A549 (cell line): Measurements from ENCODE around the gene ANO6. TPM values are rescaled to one million over a fixed set of nuclear protein-coding genes. Genes with fewer than 3 reads are reported as not detected.

ENCODE experiments used
- ATAC-seq, 2 experiments: fragments of 200-7000 bp in 1 of 2; fragments of >200 bp in 1 of 2; cut with Nextera tagmentation in 1 of 2; cut with Tn5 transposase in 1 of 2; 3 replicates each; pipeline versions ENCODE4 v1.8.0 to v1.9.1; 2018 to 2020; ENCODE audit warnings: mild to moderate bottlenecking in 1 of 2, moderate library complexity in 1 of 2
- CTCF ChIA-PET: fragments of 300-600 bp; sonication (Branson Sonifier 250); formaldehyde crosslinking; extraction: SDS; loops from one replicate; lab custom pipeline; 2021; ENCODE audit warnings: antibody characterized with exemption, inconsistent platforms; lab: Yijun Ruan, JAX
- POLR2A ChIA-PET: fragments of 350-600 bp; formaldehyde crosslinking; extraction: SDS; loops from one replicate; lab custom pipeline; 2021; ENCODE audit warnings: antibody characterized with exemption, inconsistent platforms; lab: Yijun Ruan, JAX
- DNase-seq, 2 experiments: peaks; one replicate each; pipeline versions ENCODE4 v3.0.0 to v3.0.0-alpha.2; 2011 to 2016; ENCODE audit warnings: low read depth in 1 of 2, low spot score in 1 of 2
- FAIRE-seq: peaks from 2 replicates; lab custom pipeline; 2011; peaks lifted over from hg19 to GRCh38; lab: Jason Lieb, UNC
- H3K27ac ChIP-seq, 2 experiments: fragments of >200 bp; sonication (Bioruptor Twin); formaldehyde crosslinking; 3 replicates each; pipeline ENCODE4 v1.5.1; 2016 to 2017
- H3K4me1 ChIP-seq: fragments of >200 bp; sonication (Bioruptor Twin); formaldehyde crosslinking; 3 replicates; pipeline ENCODE4 v1.6.1; 2016
- H3K4me2 ChIP-seq: fragments of >200 bp; sonication (Bioruptor Twin); formaldehyde crosslinking; 3 replicates; pipeline ENCODE4 v1.6.1; 2016
- H3K4me3 ChIP-seq: fragments of >200 bp; sonication (Bioruptor Twin); formaldehyde crosslinking; 3 replicates; pipeline ENCODE4 v1.5.1; 2016
- H3K9me3 ChIP-seq: fragments of >200 bp; sonication (Bioruptor Twin); formaldehyde crosslinking; 3 replicates; pipeline ENCODE4 v1.6.1; 2016
- ATOH8 ChIP-seq: fragments of 250-450 bp; sonication (Bioruptor Pico); IDR thresholded peaks from 2 replicates; pipeline ENCODE4 v1.5.0; 2020; ENCODE audit warnings: low read depth, mild to moderate bottlenecking, moderate library complexity
- BHLHE40 ChIP-seq: IDR thresholded peaks from 2 replicates; pipeline ENCODE4 v1.6.1; 2012; ENCODE audit warnings: low read depth, low read length, inconsistent platforms
- CBX2 ChIP-seq: fragments of 200-600 bp; sonication (generic); IDR thresholded peaks from 2 replicates; pipeline ENCODE4 v1.6.1; 2016; ENCODE audit warnings: low read depth, mild to moderate bottlenecking, borderline replicate concordance
- CHD2 ChIP-seq: fragments of 150-350 bp; IDR thresholded peaks from 2 replicates; pipeline ENCODE4 v1.6.1; 2014; ENCODE audit warnings: low read length; ENCODE audit not compliant: partially characterized antibody
- CTCF ChIP-seq: fragments of >200 bp; sonication (Bioruptor Twin); formaldehyde crosslinking; IDR thresholded peaks from 3 replicates; pipeline ENCODE4 v1.5.1; 2016
- E2F6 ChIP-seq: IDR thresholded peaks from 2 replicates; pipeline ENCODE4 v1.6.1; 2012; ENCODE audit warnings: low read depth, borderline replicate concordance
- EHF ChIP-seq: fragments of 250-450 bp; sonication (Bioruptor Pico); IDR thresholded peaks from 2 replicates; pipeline ENCODE4 v1.5.0; 2020; ENCODE audit warnings: mild to moderate bottlenecking
- ELK1 ChIP-seq: fragments of 150-350 bp; IDR thresholded peaks from 2 replicates; pipeline ENCODE4 v1.6.1; 2014; ENCODE audit warnings: low read depth, mild to moderate bottlenecking, low read length
- EP300 ChIP-seq, 2 experiments: fragments of >200 bp; sonication (Bioruptor Twin); formaldehyde crosslinking; IDR thresholded peaks; 2 replicates in 1 of 2; 3 replicates in 1 of 2; pipeline ENCODE4 v1.6.1; 2016 to 2017
- HEYL ChIP-seq: fragments of 250-450 bp; sonication (Bioruptor Pico); IDR thresholded peaks from 2 replicates; pipeline ENCODE4 v1.8.0; 2021; ENCODE audit warnings: mild to moderate bottlenecking, moderate library complexity
- MAFK ChIP-seq: fragments of 450-650 bp; IDR thresholded peaks from 2 replicates; pipeline ENCODE4 v1.6.1; 2014; ENCODE audit not compliant: partially characterized antibody
- MAZ ChIP-seq: fragments of 150-350 bp; IDR thresholded peaks from 2 replicates; pipeline ENCODE4 v1.6.1; 2014; ENCODE audit warnings: antibody characterized with exemption, low read depth, low read length, borderline replicate concordance
- MYC ChIP-seq: IDR thresholded peaks from 2 replicates; pipeline ENCODE4 v1.6.1; 2012; ENCODE audit warnings: mild to moderate bottlenecking, inconsistent platforms, low read length, improper control_type of control experiment, borderline replicate concordance
- NFE2L2 ChIP-seq: fragments of 150-350 bp; conservative IDR thresholded peaks from 2 replicates; pipeline ENCODE4 v1.6.1; 2014; ENCODE audit warnings: low read length
- NR3C1 ChIP-seq: fragments of >200 bp; sonication (Bioruptor Twin); formaldehyde crosslinking; IDR thresholded peaks from 3 replicates; pipeline ENCODE4 v1.6.1; 2017
- PBX3 ChIP-seq: IDR thresholded peaks from 2 replicates; pipeline ENCODE4 v1.6.1; 2012
- POLR2A ChIP-seq: IDR thresholded peaks from 2 replicates; pipeline ENCODE4 v1.6.1; 2012; ENCODE audit warnings: mild to moderate bottlenecking, low read length
- RARB ChIP-seq: fragments of 250-450 bp; sonication (Bioruptor Pico); IDR thresholded peaks from 2 replicates; pipeline ENCODE4 v1.8.0; 2021; ENCODE audit warnings: mild to moderate bottlenecking, moderate library complexity
- RNF2 ChIP-seq: fragments of 200-600 bp; sonication (generic); IDR thresholded peaks from 2 replicates; pipeline ENCODE4 v1.6.1; 2016; ENCODE audit warnings: low read depth, mild to moderate bottlenecking, antibody characterized with exemption, moderate library complexity, borderline replicate concordance
- SMC3 ChIP-seq: fragments of >200 bp; sonication (Bioruptor Twin); formaldehyde crosslinking; IDR thresholded peaks from 3 replicates; pipeline ENCODE4 v1.6.1; 2018; ENCODE audit warnings: inconsistent platforms
- TFCP2L1 ChIP-seq: fragments of 250-450 bp; sonication (Bioruptor Pico); IDR thresholded peaks from 2 replicates; pipeline ENCODE4 v1.5.0; 2021; ENCODE audit warnings: mild to moderate bottlenecking
- ZFP36 ChIP-seq: fragments of 450-650 bp; IDR thresholded peaks from 2 replicates; pipeline ENCODE4 v1.6.1; 2014; ENCODE audit warnings: borderline replicate concordance; ENCODE audit not compliant: partially characterized antibody
- WGBS: methylation state at CpG from one replicate; pipeline ENCODE4 v1.1.6; 2017; ENCODE audit errors: missing lambda C conversion rate; 5-methylcytosine and 5-hydroxymethylcytosine counted together
- polyA plus RNA-seq, 4 experiments: library from polyadenylated mRNA; depleted of rRNA in 3 of 4; stranded (reverse); fragments of >200 nt; fragmentation: RNase III in 1 of 4; extraction: RNeasy Plus Mini Kit Qiagen cat#74134 plus additional on column Dnase treatment in 1 of 4; gene quantifications; 2 replicates in 3 of 4; 3 replicates in 1 of 4; pipeline ENCODE4 v1.2.3, GENCODE V29; 2011 to 2017

ANO6 gene
- polyA plus RNA-seq, 2 of the 4 experiments (the other 2 are of a cell fraction): 41.7 to 80.0 TPM

- 89% methylated on average over 1 of the region's 1 CpG for WGBS
- ChIA-PET CTCF (interaction anchor here (0.8 to 1.4 kb wide), 2 partner anchors 123 to 155 kb away, joined by 3 read pairs; partner anchors contain the start of gene ANO6), POLR2A (no interaction called here)
- Histone ChIP-seq H3K27ac (no peak overlapping the region), H3K4me2 (no peak overlapping the region), H3K9me3 (no peaks in the 10 kb centered on the region)
- no peak for ATAC-seq
- TF ChIP-seq RNF2: no peak
- TF ChIP-seq NFE2L2: no peak
- TF ChIP-seq CTCF: no peak
- no peak for TF ChIP-seq POLR2A
- TF ChIP-seq EHF (CRISPR knock-in tag): no peak
- TF ChIP-seq MAZ: no peak
- no peak for TF ChIP-seq TFCP2L1 (CRISPR knock-in tag)
- TF ChIP-seq PBX3: no peak
- TF ChIP-seq ELK1: no peak
- TF ChIP-seq ATOH8 (CRISPR knock-in tag): no peak
- no peak for TF ChIP-seq SMC3
- no peak for TF ChIP-seq NR3C1
- TF ChIP-seq CBX2: no peak
- no peak for TF ChIP-seq HEYL (CRISPR knock-in tag)
- no peak for TF ChIP-seq CHD2
- TF ChIP-seq ZFP36: no peak
- TF ChIP-seq BHLHE40: no peak
- TF ChIP-seq EP300 (IDR thresholded peaks at IDR 0.05): no peak
- TF ChIP-seq E2F6: no peak
- no peak for TF ChIP-seq RARB (CRISPR knock-in tag)
- TF ChIP-seq, all 56 proteins: peak for 0
- Histone ChIP-seq H3K4me3 (no peak overlapping the region), H3K4me1 (peaks cover 23% of the 10 kb centered on the region)
- no peak for DNase-seq
- FAIRE-seq: no peak
Observed at GRCh38 chr12:45338272-45338671, 122.4 kb downstream of the ANO6 start.

GRCh38 chr12:45339035-45339434, 123.1 kb downstream of the ANO6 start:
- H3K9me3 ChIP-seq: no peaks in the 10 kb centered on the region
- no peak for TF ChIP-seq CBX2
- TF ChIP-seq MYC: no peak
- TF ChIP-seq HEYL (CRISPR knock-in tag): no peak
- peak; percentile 53 for TF ChIP-seq MAFK
- TF ChIP-seq, all 56 proteins: peak for 1
- Histone ChIP-seq H3K4me3 (no peak overlapping the region), H3K4me1 (peaks cover 29% of the 10 kb centered on the region), H3K4me2 (no peak overlapping the region), H3K27ac (no peak overlapping the region)
- ATAC-seq (no peak), FAIRE-seq (no peak), DNase-seq (no peak)
- ChIA-PET POLR2A (no interaction called here), CTCF (interaction anchor here (1.3 to 1.4 kb wide), 2 partner anchors 13 to 124 kb away, joined by 3 read pairs; partner anchors contain the start of gene ANO6)
